HepG2 (cell line): Measurements from ENCODE around the gene ZNF132. TPM values are rescaled to one million over a fixed set of nuclear protein-coding genes. Genes with fewer than 3 reads are reported as not detected.

Source experiments
- CBX1 ChIP-seq: IDR thresholded peaks from one replicate; pipeline ENCODE4 v1.6.1; 2016; ENCODE audit warnings: antibody characterized with exemption, low read depth
- CENPBD1 ChIP-seq: sonication (generic); formaldehyde crosslinking; IDR thresholded peaks from 2 replicates; pipeline ENCODE4 v1.8.0; 2022; ENCODE audit warnings: missing genetic modification reagents, low read depth, mild to moderate bottlenecking, borderline replicate concordance
- CSRNP1 ChIP-seq: sonication (generic); formaldehyde crosslinking; IDR thresholded peaks from 2 replicates; pipeline ENCODE4 v1.8.1; 2023; ENCODE audit warnings: mild to moderate bottlenecking, missing genetic modification reagents
- GABPB1 ChIP-seq: IDR thresholded peaks from 2 replicates; pipeline ENCODE4 v1.6.1; 2016; ENCODE audit warnings: mild to moderate bottlenecking, missing genetic modification reagents, moderate library complexity, missing compliant biosample characterization
- MLX ChIP-seq: IDR thresholded peaks from 2 replicates; pipeline ENCODE4 v1.6.1; 2016
- POGZ ChIP-seq: sonication (generic); formaldehyde crosslinking; IDR thresholded peaks from 2 replicates; pipeline ENCODE4 v1.4.0; 2020; ENCODE audit warnings: mild to moderate bottlenecking, missing genetic modification reagents
- RBM39 ChIP-seq: fragments of 200-400 bp; formaldehyde crosslinking; IDR thresholded peaks from one replicate; pipeline ENCODE4 v1.6.1; 2018; ENCODE audit warnings: antibody characterized with exemption, mild to moderate bottlenecking, low read depth, low read length; ENCODE audit not compliant: poor library complexity, severe bottlenecking
- SKIL ChIP-seq: sonication (generic); formaldehyde crosslinking; IDR thresholded peaks from 2 replicates; pipeline ENCODE4 v1.8.0; 2022; ENCODE audit warnings: missing genetic modification reagents, mild to moderate bottlenecking, moderate library complexity, borderline replicate concordance
- SOX5 ChIP-seq: IDR thresholded peaks from 2 replicates; pipeline ENCODE4 v1.6.1; 2016; ENCODE audit warnings: borderline replicate concordance
- SRSF9 ChIP-seq: fragments of 200-400 bp; formaldehyde crosslinking; IDR thresholded peaks from 2 replicates; pipeline ENCODE4 v1.6.1; 2018; ENCODE audit warnings: borderline replicate concordance, mild to moderate bottlenecking, low read depth, low read length; ENCODE audit not compliant: insufficient read depth, poor library complexity, severe bottlenecking
- TBP ChIP-seq: sonication (generic); formaldehyde crosslinking; IDR thresholded peaks from 2 replicates; pipeline ENCODE4 v1.5.0; 2020; ENCODE audit warnings: missing genetic modification reagents
- U2AF1 ChIP-seq: fragments of 200-400 bp; formaldehyde crosslinking; optimal IDR thresholded peaks from 2 replicates; pipeline ENCODE3; 2017; ENCODE audit warnings: mild to moderate bottlenecking, low read depth, low read length
- ZBTB7A ChIP-seq: sonication (generic); formaldehyde crosslinking; IDR thresholded peaks from 2 replicates; pipeline ENCODE4 v1.8.0; 2022; ENCODE audit warnings: mild to moderate bottlenecking, missing genetic modification reagents
- ZNF350 ChIP-seq: sonication (generic); formaldehyde crosslinking; IDR thresholded peaks from 2 replicates; pipeline ENCODE4 v1.4.0; 2020; ENCODE audit warnings: mild to moderate bottlenecking, low read depth, missing genetic modification reagents, borderline replicate concordance
- ZNF570 ChIP-seq: sonication (generic); formaldehyde crosslinking; IDR thresholded peaks from 2 replicates; pipeline ENCODE4 v1.4.0; 2020; ENCODE audit warnings: mild to moderate bottlenecking, missing genetic modification reagents, borderline replicate concordance
- ZNF776 ChIP-seq: sonication (generic); formaldehyde crosslinking; IDR thresholded peaks from 2 replicates; pipeline ENCODE4 v1.4.0; 2020; ENCODE audit warnings: mild to moderate bottlenecking, missing genetic modification reagents
- polyA plus RNA-seq, 8 experiments: library from polyadenylated mRNA; depleted of rRNA in 3 of 8; stranded (reverse) in 7 of 8; unstranded in 1 of 8; fragments of >200 nt; fragmentation: Illumina TruSeq in 4 of 8; extraction: Trizol in 4 of 8; gene quantifications; 2 replicates each; pipeline versions ENCODE4 v1.2.1 to v1.2.3, GENCODE V29; 2011 to 2016; ENCODE audit warnings: low read depth in 4 of 8, missing spikeins in 1 of 8, mixed read lengths in 1 of 8; ENCODE audit not compliant: insufficient read depth in 1 of 8
- total RNA-seq, 5 experiments: library from RNA; depleted of rRNA; stranded (reverse); fragments of >200 nt; fragmentation: Illumina TruSeq; extraction: Trizol; gene quantifications; 2 replicates each; pipeline ENCODE4 v1.2.3, GENCODE V29; 2016; ENCODE audit warnings: low read depth in 1 of 5
- TF ChIP-seq, protein P1 (sequence below): IDR thresholded peaks from 2 replicates; pipeline ENCODE4 v1.6.1; 2012; ENCODE audit warnings: low read depth, low read length, improper control_type of control experiment
- TF ChIP-seq, protein P2 (sequence below): sonication (generic); formaldehyde crosslinking; IDR thresholded peaks from 2 replicates; pipeline ENCODE4 v1.5.0; 2020; ENCODE audit warnings: missing genetic modification reagents
- TF ChIP-seq, protein P3 (sequence below): sonication (generic); formaldehyde crosslinking; IDR thresholded peaks from 2 replicates; pipeline ENCODE4 v1.4.0; 2020; ENCODE audit warnings: missing genetic modification reagents

ZNF132 gene
- total and polyA plus RNA-seq, 2 of the 13 experiments (the other 11 are each of a cell fraction or from before 2014, with no cell fraction given), result not detected

DNA sequence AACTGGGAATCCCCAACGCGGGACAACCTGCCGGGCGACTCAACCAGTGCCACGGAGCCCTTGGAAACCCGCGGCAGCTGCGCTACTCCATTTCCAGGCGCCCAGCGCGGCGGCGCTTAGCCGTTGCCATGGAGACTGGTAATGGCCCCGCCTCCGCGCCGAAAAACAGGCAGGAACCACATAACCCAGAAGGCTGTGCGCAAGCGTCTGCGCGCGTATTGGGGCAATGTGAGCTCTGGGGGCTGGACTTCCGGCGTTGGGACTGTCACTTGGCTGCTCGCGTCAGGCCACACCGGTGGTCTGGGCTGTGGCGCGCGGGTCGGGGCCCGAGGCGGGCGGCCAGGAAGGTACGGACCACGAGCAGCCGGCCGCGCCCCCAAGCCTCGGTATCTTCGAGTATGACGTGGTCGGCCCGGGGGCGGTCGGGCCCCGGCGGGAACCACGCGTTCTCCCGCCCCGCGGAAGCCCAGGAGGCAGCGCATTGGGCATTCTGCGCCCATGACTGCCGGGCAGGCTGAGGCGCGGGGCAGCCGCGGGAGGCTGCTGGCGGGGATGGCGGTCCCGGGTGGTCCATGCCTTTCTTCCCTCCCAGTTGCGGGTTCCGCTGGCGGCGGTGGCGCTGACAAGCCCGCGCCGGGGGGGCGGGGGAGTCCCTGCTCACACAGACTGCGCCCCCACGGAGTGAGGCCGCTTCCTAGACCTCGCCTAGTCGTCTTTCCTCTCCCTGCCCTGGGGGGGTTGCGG is 11.6 kb upstream of the ZNF132 start, which contains the start of gene ZNF324B (continued):
- TF ChIP-seq, protein P1, sequence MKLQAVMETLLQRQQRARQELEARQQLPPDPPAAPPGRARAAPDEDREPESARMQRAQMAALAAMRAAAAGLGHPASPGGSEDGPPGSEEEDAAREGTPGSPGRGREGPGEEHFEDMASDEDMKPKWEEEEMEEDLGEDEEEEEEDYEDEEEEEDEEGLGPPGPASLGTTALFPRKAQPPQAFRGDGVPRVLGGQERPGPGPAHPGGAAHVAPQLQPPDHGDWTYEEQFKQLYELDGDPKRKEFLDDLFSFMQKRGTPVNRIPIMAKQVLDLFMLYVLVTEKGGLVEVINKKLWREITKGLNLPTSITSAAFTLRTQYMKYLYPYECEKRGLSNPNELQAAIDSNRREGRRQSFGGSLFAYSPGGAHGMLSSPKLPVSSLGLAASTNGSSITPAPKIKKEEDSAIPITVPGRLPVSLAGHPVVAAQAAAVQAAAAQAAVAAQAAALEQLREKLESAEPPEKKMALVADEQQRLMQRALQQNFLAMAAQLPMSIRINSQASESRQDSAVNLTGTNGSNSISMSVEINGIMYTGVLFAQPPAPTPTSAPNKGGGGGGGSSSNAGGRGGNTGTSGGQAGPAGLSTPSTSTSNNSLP, result no peak
- TF ChIP-seq CENPBD1 (CRISPR knock-in tag) (no peak), POGZ (CRISPR knock-in tag) (no peak), MLX (CRISPR knock-in tag) (no peak), CBX1 (no peak), ZNF350 (CRISPR knock-in tag) (peak; percentile 27; the same call in 1 of the 2 replicates), ZNF776 (CRISPR knock-in tag) (peak; percentile 66; the same call in 1 of the 2 replicates), GABPB1 (peak; percentile 99), RBM39 (peak; percentile 49), ZNF570 (CRISPR knock-in tag) (no peak), ZBTB7A (no peak), SOX5 (no peak; the same call in 1 of the 2 replicates), CSRNP1 (CRISPR knock-in tag) (no peak), U2AF1 (no peak), TBP (CRISPR knock-in tag) (no peak), SKIL (CRISPR knock-in tag) (no peak), SRSF9 (no peak)
- TF ChIP-seq, protein P2, sequence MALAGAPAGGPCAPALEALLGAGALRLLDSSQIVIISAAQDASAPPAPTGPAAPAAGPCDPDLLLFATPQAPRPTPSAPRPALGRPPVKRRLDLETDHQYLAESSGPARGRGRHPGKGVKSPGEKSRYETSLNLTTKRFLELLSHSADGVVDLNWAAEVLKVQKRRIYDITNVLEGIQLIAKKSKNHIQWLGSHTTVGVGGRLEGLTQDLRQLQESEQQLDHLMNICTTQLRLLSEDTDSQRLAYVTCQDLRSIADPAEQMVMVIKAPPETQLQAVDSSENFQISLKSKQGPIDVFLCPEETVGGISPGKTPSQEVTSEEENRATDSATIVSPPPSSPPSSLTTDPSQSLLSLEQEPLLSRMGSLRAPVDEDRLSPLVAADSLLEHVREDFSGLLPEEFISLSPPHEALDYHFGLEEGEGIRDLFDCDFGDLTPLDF (CRISPR knock-in tag), result peak; percentile 64
- TF ChIP-seq, protein P3, sequence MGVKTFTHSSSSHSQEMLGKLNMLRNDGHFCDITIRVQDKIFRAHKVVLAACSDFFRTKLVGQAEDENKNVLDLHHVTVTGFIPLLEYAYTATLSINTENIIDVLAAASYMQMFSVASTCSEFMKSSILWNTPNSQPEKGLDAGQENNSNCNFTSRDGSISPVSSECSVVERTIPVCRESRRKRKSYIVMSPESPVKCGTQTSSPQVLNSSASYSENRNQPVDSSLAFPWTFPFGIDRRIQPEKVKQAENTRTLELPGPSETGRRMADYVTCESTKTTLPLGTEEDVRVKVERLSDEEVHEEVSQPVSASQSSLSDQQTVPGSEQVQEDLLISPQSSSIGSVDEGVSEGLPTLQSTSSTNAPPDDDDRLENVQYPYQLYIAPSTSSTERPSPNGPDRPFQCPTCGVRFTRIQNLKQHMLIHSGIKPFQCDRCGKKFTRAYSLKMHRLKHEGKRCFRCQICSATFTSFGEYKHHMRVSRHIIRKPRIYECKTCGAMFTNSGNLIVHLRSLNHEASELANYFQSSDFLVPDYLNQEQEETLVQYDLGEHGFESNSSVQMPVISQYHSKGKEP (CRISPR knock-in tag), result no peak
